IMR-90 (cell line): ENCODE results near the gene MRPS35.

ENCODE experiments used
- BHLHE40 ChIP-seq: fragments of 150-350 bp; IDR thresholded peaks from 2 replicates; pipeline ENCODE4 v1.6.1; 2016; ENCODE audit warnings: mild to moderate bottlenecking, low read depth, low read length
- CTCF ChIP-seq: conservative IDR thresholded peaks from 2 replicates; pipeline ENCODE4 v1.5.1; 2012; ENCODE audit warnings: mild to moderate bottlenecking, low read depth, low read length, improper control_type of control experiment
- POLR2A ChIP-seq: IDR thresholded peaks from 2 replicates; pipeline ENCODE4 v1.6.1; 2012; ENCODE audit warnings: mild to moderate bottlenecking, low read depth, low read length
- RCOR1 ChIP-seq: IDR thresholded peaks from 2 replicates; pipeline ENCODE4 v1.6.1; 2012; ENCODE audit warnings: mild to moderate bottlenecking, low read length, improper control_type of control experiment; ENCODE audit not compliant: insufficient replicate concordance

- TF ChIP-seq POLR2A: no peak
- no peak for TF ChIP-seq BHLHE40
- TF ChIP-seq CTCF: no peak
- no peak for TF ChIP-seq RCOR1
Observed at GRCh38 chr12:27673101-27673718, 37.4 kb upstream of the MRPS35 start.
